GM18520 (cell line): Measurements from ENCODE around the gene RGS7BP.
"Not testable (repeated sequence)": the region's sequence is repeated elsewhere in the genome, so short reads cannot be mapped to it uniquely, and the experiment has no call there.

Experiments used
- ATAC-seq: cut with Tn5 transposase; IDR thresholded peaks from one replicate; pipeline ENCODE4 v1.9.1; 2021; ENCODE audit not compliant: unreplicated experiment

The RGS7BP gene

DNA sequence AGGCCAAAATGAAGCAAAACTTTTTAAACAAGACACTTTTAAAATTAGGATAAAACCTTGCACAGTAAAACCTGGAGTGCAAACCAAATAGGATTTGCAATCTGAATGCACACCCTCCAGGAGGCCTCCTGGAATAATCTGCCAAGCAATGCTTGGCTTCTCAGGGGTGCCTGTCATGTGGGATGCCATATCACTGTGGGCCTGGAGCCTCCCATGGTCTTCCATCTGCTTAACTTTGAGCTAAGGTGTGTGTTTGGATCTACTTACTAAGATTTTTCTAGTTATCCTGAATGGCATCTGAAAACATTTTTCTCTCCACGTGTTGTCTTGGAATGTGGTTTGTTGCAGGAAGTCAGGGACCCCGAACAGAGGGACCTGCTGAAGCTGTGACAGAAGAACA lies 52.1 kb downstream of the RGS7BP start:
- no peak for ATAC-seq

DNA sequence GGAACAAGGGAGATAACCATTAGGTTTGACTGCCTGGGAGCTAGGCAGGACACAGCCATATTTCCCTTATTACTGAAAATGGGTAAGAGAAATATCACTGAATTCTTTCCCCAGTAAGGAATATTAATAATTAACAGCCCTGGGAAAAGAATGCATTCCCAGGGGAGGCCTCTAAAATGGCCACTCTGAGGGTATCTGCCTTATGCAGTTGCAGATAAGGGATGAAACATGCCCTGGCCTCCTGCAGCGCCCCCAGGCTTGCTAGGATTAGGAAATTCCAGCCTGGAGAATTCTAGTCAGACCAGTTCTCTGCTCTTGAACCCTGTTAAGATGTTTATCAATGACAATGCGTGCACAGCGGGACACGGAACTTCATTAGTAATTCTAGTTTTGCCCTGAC lies 52.8 kb downstream of the RGS7BP start:
- ATAC-seq, result not testable (repeated sequence)

DNA sequence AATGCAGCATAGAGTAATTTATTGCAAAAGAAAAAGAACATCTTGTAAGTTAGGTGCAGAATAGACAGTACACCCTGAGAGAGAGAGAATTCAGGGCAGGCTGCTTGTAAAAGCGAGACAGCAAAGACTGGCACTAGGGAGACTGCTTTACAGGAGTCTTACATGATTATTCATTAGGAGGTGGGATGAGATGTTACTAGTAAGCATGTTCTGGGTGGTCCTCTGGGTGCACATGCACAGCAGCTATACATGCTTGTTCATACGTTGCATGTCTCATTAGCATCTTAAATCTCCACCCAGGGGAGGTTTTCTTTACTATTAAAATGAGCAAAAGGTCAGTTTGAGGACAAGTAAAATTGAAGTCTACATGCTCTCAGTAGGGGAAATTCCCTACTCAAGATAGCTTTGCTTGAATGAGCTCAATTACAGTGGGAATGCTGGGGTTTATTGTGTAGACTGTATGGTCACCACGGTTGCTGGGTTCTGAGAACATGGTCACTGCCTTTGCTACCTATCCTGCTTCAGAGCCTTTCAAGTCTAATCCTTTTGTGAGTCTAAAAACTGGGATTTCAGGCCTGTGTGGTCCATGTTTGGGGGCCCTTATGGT lies 60.6 kb downstream of the RGS7BP start:
- ATAC-seq, result no peak

DNA sequence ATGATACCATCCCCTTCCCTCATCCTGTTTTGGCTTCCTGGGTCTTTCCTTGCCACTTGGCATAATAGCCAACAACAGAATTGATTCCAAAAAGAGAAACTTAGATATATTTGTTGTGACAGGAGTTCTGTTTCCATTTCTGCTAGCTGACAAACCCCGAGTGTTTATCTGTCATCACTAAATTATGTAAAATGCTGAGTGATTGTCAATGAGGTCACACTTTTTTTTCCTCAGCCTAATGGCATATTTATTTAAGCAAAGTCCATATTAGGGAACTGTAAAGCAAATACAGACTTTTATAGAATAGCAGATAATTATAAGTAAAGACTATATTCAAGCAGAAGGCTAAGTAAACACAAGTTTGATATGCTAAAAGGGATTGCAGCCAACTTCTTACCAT lies 64.0 kb downstream of the RGS7BP start:
- ATAC-seq, result no peak

DNA sequence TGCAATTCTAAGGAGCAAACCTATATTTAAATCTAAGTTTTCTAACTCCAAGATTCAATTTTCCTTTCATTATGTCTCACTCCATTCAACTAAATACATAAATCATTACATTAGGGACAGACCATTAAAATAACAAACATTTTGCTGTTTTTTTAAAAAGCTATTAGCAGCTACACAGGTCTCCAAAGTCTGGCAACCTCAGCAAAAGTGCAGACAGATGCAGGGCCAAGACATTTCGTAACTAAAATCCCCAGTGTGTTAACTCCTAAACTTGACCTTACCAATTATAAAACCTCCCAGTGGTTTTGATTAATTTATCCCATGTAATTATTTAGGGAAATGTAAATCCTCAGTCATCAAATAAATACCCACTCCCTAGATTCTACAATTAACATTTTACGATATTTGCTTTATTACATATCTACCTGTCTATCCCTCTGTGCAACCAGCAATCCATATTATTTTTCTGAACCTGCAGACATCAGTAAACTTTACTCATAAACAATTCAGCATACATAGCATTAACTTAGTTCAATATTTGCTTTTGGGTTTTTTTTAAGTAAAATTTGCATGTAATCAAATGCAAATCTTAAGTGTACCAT lies 64.7 kb downstream of the RGS7BP start:
- no peak for ATAC-seq

DNA sequence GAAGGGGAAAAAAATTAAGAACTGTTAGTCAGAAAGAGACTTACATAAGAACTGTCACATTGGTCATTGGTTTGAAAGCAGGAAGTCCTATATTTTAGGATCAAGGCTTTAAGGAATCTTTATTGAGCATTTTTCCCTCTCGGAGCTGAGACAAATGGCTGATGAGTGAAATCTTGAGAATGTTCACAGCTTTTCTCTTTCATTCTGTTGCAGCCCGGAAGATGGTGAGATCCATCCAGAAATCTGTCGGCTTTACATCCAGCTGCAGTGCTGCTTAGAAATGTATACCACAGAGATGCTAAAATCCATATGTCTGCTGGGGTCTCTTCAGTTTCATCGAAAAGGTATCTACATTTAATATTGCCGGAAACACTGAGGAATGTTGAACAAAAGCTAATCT lies 69.7 kb downstream of the RGS7BP start:
- no peak for ATAC-seq

DNA sequence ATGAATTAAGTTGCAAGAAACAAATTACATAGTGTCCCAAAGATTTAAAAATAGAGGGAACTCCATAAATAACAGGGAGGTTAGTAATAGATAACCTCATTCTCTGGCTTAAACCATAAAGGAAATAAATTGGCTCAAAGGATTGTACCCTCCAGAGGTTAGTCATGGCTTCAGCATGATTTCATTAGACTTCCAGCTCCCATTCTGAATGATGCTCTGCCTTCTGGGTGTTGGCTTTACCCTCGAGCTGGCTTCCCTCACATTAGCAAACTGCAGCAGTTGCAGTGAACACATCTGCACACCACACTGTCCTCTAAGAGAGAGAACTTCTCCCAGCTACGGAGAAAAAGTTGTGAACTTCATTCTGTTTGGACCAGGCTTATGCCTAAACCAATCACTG lies 70.4 kb downstream of the RGS7BP start:
- no peak for ATAC-seq

DNA sequence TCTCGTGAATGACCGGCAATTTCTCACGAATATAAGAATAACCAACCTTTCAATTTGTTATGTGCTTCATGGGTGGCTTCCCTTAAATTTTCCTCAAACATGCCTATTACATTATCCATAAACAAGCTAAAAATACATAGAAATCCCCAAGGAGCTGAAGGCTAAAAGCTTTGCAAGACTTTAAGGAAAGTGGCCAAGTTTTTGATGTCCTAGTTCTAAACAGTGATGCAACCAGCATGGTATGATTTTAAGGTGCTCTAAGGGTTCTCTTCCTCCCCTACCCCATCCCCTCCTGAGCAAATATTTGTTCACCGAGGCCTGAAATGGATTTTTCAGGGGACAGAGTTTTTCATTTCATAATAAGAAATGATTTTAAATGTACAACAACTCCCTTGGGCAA lies 79.8 kb downstream of the RGS7BP start:
- ATAC-seq, result no peak

DNA sequence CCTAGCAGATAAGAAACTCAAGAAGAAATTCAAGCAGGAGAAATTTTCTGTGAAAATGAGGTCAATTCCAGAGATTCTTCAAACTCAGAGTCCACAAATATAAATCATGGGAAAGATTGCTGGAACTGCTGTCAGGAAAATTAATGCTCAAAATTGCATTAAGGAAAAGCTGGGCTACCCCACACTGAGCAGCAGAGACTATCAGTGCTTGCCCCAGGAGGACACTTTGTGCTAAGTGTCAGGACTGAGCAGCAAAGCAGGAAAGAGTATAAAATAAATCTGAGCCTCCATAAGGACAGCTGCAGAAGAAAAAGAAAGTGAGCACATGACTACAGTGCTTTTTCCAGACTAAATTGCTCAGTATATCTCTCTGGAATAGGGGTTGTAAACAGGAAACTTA lies 81.6 kb downstream of the RGS7BP start:
- ATAC-seq, result no peak

DNA sequence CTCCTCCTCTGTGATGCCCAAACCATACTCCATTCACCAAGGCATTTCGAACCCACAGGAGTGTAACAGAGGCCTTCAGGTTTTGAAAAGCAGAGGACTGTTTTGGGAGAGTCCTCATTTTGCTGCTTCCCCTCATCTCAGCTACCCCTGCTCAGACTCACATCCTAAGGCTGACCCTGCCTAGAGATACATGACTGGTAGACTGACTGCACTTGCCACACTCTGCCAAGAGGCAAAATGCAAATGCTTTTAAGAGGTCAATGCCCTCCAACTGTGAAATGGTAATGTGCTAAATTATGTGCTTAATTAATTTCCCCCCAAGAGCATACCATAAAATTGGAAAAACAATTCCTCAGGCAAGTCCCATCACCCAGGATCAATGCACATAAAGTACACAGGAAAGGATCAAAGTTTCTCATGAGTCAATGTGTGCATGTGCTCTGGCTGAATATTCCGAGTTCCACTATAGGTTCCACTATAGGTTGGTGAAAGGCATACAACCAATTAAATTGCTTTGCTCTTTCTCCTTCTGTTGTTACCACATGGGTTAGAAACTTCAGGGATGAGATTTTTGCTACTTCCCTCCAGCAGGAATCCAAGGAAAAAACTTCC lies 87.0 kb downstream of the RGS7BP start:
- no peak for ATAC-seq

DNA sequence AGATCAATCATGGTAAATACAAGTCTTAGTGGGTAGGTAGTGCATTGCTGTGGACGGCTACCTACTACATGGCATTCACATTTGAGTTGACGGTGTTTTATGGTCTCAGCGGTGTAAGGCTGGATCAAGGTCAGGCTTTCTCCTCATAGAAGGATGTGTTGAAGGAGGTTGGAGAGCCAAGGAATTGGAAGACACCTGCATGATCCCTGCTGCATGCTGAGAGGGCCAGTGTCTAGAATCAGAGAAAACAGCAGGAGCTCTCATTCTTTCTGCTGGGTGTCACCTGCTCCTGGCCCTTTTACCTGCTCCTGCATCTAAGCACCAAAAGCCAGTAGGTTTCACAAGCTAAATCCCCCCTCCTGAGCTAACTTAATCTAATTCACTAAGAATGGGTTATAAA lies 88.2 kb downstream of the RGS7BP start:
- ATAC-seq, result no peak

DNA sequence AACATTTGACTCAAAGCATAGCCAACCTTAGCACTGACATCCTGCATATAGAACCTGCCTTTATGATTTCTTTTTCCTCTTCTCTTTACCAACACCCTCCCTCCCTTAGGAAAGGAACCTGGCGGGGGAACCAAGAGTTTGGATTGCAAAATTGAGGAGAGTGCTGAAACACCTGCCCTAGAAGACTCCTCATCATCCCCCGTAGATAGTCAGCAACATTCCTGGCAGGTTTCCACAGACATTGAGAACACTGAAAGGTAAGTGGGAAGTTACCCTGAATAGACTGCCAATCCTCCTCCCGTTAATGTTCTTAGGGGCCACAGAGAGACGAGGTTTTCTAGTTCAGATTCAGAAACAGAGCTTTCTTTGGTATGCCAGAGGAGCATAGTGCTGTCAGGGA lies 88.8 kb downstream of the RGS7BP start:
- ATAC-seq, result no peak

DNA sequence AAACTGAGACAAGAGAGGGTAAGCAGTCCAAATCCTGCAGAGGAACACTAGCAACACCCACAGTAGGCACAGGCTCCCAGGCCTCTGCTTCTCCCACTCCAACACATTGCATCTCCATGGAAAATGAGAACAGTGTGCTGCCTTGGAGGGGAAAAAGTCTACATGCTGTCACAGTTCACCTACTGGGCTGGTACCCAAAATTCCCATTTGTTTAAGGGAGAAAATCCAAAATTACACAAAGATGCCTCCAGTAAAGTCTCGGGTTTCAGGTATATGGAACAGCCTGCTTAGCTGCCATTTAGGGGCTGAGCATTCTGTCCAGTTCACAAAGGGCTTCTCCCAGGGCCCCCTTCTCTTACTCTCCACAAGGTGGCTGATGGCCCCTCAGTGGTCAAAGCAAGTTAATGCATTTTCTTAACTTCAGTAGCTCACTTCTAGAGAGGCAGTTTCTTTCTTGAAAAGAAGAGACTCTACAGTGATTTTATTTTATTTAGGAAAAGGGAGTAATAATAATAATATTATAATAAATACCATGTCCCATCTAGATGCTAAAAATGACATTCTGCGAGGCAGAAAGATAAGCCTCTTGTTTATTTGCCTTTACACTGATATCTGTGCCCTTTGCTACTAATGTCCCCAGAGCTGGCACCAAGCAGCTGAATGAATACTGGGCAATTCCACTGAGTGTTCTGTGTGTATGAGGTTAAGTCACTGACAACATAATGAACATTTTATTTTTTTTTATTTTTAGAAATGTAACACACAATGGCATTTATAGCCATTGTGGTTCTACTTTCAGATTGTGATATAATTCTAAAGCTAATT lies 89.4 kb downstream of the RGS7BP start:
- ATAC-seq, result no peak

DNA sequence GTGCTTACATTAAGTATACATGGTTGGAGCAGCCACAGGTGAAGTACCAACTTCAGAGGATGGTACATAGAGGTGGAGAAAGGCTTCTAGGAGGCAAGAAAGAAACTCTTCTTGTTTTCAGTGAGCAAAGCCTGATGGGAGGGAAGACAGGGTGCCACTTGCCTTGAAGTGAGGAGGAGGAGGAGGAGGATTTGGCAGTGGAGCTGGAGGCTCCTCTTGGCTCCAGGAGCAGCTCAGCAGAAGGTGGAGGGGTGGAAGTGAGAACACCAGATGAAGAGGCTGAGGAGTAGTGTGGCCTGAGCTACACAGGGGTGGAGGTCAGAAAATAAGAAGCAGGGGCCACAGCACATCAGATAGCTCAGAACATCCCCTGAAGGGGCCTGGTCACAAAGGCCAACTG lies 93.4 kb downstream of the RGS7BP start:
- ATAC-seq, result no peak

DNA sequence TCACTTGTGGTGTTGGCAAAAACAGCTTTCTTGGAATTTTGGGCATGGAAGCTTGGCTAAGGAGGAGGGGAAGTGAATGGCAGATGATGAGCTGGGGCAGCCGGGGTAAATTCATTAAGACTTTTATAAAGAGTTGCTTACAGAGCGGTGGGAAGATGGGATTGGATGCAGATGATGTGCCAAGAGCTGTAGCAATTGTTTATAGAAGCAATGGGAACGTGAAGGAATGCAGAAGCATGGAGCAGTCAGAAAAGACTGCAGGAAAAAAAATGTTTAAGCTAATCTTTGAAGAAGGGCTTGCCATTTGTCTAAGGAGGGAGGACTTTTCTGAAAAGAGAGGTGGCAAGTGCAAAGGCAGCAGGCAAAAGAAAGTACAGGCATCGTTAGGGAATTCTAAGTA lies 97.9 kb downstream of the RGS7BP start:
- no peak for ATAC-seq

DNA sequence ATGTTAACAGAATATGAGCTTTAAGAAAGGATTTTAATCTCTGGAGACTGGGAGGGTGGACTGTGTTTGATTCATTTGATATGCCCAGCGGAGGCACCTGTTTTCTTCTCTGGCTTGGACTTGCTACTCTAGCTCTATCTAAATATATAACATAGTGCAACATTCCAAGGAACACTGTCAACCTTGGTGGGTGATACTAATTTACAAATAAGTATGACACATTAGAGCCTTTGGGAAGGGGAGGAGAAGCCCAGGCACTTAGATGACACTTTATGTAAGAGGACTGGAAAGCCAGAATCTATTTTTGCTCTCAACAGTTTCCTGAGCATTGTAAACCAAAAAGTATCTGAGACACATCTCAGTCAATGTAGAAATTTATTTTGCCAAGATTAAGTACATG lies 101.1 kb downstream of the RGS7BP start:
- no peak for ATAC-seq

DNA sequence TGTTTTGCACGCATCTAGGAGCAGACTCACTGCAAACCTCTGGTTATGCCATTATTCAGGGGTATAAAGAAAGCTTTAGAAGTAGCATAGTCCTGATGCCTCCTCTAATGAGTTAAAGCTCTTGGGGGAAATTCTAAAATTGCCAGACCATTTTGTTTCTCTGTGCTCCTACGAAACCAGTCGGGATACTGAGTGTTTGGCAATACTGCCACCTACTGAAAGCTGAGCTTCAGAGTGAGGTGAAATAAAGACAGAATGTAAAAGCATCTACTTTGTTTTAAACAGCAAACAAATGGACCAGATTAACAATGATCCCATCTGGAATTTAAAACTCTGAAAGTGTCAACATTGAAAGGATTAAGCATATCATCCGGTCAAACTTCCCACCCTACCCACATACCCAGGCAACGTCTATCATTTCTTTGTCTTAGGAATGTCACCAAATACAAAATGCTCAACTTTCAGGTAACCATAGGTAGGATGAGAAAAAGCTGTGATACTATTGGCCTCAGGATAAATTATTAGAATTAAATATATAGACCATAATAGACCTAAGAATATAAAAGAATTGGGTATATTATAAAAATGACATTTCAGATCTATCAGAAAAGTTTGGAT lies 106.6 kb downstream of the RGS7BP start:
- ATAC-seq, result no peak

DNA sequence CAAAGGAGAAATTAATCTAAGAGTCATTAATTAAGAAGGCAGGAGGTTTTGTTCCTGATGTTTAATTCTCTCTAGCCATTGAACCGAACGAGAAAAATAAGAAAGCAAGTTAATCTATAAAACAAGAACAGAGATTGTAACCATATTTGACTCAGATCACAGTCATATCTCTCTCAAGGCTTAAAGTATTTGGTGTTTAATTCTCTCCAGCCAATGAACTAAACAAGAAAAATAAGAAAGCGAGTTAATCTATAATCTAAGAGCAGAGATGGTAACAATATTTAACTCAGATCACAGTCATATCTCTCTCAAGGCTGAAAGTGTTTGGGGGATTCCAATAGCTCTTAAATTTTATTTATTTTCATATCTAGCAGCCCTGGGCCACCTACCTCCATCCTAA lies 110.1 kb downstream of the RGS7BP start:
- peak; percentile 49 for ATAC-seq

DNA sequence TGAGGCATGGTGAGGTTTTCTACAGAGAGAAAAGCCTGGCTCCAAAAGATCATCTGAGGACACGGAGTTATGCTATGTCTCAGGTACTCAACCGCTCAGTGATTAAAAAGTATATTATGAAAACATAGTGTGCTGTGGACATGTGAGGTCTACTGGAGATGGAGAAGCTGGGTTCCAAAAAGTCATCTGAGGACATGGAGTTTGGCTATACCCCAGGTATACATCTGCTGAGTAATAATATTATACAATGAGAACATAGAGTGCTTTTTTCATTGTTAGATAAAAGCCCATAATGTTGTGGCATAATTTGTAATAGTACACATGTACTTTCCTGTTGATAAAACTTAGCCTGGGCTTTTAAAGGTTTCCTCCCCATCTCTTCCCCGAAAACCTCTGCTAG lies 113.8 kb downstream of the RGS7BP start:
- no peak for ATAC-seq

DNA sequence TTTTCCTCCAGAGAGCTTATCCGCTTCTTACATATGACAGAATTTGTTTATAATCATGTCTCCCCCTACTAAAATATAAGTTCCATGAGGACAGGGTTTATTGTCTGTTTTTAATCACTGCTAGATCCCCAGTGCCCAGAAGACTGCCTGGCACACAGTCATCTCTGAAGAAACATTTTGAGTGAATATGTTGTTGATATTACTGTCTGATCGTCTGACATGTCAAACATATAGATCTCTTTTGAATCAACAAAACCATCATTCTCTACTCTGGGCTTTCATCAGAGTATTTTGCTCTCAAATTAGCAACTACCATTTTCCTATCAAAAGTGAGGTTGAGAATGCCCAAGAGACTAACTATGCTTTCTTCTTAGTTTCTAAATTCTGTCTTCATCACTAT lies 117.2 kb downstream of the RGS7BP start:
- no peak for ATAC-seq

DNA sequence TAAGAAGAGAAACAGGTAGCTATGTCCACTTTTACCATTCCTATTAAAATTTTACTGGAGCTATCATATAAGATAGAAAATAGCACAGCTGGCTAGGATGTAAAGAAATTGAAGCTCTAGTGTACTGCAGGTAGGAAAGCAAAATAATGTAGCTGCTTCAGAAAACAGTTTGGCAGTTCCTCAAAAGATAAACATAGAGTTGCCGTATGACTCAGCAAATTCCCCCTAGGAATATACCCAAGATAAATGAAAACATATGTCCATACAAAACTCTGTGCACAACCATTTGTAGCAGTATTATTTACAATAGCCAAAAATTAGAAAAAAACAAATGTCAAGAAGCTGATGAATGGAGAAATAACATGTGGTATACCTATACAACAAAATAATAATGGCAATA lies 119.9 kb downstream of the RGS7BP start:
- ATAC-seq, result no peak

DNA sequence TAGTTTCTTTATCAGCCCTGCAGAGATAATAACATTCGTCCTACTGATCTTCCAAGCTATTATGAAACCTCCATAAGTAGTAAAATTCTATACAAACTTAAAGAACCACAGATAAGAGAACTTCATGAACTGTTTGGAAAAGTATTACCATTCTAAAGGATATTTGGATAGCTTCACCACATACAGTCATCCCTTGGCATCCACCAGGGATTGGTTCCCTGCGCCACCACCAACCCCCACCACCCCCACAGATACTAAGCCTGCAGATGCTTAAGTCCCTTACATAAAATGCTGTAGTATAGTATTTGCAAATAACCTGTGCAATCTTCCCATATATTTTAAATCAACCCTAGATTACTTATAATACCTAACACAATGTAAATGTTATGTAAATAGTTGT lies 123.1 kb downstream of the RGS7BP start:
- no peak for ATAC-seq
